ENCODE data around the gene PDLIM5.
A peak's percentile ranks its signal among the peaks of the same experiment; 100 is the strongest.

PDLIM5 gene

DNA sequence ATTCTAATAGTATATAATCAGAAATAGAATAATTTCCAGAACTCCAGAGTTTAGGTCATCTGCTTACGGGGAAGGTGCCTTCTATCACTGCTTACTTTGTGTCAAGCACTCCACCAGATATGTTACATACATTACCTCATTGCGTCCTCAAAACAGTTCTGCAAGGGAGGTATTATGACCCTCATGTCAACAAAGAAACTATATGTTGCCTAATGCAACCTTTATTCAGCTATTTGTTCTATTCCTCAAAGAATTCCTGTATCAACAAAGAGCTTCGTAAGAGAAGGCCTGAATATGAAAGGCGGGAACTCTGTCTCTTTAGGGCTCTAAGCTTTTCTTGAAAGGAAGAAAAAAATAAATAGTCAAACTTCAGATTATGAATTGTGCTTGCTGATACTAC, 114.7 kb downstream of the PDLIM5 start:
- DNase-seq = no peak

DNA sequence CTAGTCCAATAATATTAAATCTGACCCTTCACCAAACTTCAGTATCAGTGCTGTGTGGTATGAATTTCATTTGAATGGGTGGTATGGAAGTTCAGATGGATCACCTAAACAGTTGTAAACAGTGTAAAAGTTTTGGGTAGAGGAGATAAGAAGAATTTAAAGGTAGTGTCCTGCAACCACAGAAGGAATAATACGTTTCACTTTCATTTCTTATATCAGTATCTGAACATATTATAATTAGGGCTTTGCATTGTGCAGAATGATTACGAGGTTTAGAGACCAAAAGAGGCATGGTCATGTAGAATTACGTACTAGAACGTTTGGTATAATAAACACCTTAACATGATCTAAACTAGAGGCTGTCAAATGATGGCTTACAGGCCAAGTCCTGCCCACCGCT, 116.1 kb downstream of the PDLIM5 start:
- DNase-seq = no peak

DNA sequence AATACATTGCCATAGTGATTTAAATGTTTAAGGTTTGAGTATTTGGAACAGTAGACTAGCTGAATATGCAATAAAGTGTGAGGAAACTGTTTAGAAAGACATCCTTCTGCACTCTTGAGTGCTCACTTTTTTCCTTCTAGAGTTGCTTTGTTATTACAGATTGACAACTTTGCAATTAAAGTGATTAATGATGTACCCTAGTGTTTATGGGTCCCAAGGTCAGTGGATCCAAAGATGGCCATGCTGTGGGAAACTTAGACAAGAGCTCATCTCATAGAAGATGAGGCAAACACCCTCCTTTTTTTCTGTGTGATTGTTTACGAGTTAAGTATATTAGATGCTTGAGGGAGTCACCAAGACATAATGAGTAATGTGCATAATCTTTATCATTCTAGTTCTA, 118.8 kb downstream of the PDLIM5 start:
- no peak for DNase-seq

DNA sequence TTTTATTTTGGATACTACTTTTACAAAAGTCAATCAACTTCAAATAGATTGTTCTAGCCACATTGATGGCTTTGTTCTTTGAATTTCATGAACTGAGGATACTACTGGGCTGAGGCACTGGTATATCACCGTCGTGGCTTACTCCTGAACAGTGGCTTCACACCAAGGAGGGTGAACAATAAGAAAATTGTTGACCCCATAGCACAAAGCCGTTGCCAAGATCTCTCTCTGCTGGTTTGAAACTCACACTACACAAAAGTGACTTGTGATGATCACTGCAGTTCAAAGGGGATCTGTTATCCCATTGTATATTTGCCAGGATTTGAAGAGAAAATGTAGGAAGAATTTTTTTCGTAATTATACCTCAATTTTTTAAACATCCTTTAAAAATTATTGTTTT, 119.6 kb downstream of the PDLIM5 start:
- DNase-seq = no peak

DNA sequence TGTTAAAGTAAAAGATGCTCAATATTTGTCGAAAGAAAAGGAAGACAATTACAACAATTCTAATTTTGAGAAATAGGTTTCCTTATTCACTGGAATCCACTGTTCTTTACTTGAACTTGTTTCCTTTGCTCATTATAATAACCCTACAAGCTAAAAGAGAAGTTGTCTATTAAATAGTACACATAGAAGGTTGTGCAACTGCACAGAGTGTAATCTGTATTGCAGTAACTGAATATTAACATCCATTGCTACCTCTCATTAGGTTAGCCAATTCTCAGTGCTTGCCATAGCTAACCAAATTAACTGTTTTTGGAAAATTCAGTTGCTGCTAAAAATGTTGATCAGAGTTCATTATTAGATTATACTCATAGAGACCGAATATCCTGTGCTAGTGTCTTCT, 120.0 kb downstream of the PDLIM5 start:
- DNase-seq = no peak

DNA sequence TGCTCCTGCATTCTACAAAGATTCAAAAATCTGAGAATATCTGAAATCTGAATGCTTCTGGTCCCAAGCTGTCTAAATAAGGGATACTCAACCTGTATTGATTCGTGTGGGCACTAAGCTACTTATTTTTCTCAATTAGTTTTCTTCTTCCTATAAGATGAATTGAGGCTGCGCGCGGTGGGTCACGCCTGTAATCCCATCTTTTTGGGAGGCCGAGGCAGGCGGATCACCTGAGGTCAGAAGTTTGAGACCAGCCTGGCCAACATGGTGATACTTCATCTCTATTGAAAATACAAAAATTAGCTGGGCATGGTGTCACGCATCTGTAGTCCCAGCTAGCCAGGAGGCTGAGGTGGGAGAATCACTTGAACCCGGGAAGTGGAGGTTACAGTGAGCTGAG, 122.3 kb downstream of the PDLIM5 start:
- DNase-seq = no peak

DNA sequence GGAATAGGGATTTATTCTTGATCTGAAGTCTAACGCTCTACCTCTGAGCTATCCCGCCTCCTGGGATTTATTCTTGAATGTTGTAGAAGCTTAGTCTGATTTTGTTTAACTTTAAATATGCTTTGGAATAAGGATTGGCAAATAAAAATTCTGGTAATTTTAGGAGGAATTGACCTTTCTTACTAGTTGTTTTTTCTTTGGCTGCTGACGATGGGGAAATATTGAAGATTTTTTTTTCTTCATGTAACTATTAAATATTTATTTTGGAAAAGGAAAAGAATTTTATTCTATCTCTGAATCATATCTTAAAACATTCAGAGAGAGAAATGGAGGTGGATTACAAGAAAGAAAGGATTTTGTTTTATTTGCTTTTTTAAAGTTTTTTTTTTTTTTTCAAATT, 122.9 kb downstream of the PDLIM5 start:
- DNase-seq = no peak

DNA sequence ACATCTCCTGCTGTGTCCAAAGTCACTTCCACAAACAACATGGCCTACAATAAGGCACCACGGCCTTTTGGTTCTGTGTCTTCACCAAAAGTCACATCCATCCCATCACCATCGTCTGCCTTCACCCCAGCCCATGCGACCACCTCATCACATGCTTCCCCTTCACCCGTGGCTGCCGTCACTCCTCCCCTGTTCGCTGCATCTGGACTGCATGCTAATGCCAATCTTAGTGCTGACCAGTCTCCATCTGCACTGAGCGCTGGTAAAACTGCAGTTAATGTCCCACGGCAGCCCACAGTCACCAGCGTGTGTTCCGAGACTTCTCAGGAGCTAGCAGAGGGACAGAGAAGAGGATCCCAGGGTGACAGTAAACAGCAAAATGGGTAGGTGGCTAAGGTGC, 123.9 kb downstream of the PDLIM5 start:
- no peak for DNase-seq

DNA sequence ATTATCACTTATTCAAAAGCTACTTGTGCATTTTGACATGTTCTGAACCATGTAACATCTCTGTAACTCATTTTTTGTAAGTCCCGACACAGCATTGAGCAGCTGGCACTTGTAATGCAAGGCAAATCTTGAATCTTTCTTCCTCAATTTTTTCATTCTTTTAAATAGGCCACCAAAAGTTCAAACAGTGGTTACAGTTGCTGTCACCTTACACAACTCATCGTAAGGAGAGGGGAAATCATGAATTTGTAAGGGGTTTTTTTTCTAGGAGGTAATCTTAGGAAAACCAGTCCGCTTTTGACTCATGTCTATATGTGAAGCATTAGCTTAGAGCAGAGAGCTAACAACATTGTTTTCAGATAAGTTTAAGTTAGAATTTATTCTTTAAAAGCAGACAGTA, 124.5 kb downstream of the PDLIM5 start:
- DNase-seq = no peak

DNA sequence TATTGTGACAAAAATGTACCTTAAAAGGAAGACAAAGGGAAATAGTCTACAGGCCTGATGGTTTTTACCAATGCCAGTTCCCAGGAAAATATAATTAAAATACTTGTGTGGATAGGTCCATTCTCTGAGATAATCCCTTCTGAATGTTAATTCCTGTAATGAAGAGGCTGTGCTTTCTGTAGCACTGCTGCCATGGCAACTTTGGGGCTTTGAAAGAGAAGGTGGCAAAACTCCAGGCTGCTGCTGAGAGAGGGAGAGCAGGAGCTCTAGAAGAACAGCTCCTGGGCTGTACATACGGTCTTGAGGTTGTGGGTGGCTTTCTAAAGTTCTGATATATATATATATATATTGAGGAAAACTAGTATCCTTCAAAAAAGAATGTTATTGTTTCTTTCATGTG, 125.4 kb downstream of the PDLIM5 start:
- no peak for DNase-seq

DNA sequence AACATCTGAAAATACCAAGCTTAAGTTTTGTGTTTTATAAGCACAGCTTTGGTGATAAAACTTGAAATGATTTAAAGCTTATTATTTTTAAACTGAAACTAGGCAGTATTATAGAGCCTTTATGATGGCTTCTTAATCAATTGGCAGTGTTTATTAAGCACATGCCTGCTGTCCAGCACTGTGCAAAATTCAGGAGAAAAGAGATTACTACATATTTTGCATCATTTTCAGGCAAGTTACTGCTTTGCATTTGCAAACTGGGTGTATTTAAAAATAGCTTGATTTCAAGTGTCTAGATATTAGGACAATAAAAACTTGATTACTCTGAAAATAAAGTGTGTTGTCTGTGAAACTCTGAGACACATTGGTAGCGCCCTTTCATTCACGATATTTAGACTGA, 126.5 kb downstream of the PDLIM5 start:
- no peak for DNase-seq

DNA sequence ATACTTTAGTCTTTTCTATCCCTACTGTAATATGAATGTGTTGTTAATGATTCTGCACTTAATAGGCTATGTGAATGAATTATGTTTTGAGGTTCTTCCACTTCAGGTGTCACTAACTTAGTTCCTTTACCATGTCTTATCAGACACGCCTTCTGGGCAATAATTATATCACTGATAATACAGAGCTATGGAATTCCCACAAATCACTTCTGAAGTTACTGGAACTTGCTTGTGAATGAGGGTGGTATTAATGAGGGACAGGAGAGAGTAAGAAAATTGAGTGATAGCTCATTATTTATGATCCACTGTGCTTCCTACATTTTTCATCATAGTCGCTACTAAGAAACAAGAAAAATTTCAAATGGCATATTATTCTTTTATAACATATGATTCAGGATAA, 130.0 kb downstream of the PDLIM5 start:
- no peak for DNase-seq

DNA sequence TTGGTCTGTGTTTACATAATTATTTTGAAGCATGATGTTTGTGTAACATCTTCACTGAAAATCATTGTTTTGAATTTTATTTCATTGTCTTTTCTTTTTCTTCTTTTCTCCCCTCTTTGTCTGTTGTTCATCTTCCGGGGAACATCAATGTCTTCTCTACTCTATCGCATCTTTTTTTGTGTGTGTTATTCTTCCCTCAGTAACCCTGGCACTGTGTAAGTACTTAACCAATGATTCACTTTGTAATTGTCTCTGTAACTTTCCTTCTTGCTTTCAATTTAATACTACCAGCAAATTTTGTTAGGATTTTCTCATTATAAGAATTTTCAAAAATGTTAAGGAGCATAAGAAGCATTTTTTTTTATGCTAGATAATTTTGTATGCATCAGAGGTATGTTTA, 130.8 kb downstream of the PDLIM5 start:
- no peak for DNase-seq

DNA sequence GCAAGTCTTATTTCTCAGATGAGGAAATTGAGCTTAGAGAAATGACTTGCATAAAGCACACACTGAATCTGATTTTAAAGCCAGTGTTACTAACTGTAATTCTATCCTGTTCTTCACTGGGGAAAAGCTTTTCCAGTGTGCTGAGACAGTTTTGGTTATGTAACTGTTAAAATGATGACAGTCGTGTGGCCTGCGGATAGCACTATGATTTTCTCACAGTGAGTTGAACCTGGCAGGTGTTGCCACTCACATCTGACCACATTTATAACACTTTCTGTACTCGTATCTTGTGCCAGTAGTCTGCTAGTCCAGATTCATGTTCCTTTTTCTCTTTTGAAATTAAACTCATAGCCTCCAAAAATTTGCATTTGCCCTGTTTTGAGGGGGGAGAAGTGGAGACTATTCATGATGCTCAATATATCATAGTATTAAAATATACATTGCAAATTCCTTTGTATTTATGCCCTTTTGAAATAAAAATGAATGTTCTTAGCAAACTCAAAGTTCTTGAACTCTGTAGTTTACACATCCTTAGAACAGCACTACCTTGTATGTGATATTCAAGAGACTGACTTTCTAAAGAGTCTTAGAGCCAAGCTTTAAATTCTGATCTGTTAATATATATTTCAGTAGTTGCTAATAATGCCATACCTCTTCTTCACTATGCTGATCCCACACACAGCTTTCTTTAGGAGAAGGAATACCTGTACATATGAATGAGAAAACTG, 132.3 kb downstream of the PDLIM5 start:
- no peak for DNase-seq

DNA sequence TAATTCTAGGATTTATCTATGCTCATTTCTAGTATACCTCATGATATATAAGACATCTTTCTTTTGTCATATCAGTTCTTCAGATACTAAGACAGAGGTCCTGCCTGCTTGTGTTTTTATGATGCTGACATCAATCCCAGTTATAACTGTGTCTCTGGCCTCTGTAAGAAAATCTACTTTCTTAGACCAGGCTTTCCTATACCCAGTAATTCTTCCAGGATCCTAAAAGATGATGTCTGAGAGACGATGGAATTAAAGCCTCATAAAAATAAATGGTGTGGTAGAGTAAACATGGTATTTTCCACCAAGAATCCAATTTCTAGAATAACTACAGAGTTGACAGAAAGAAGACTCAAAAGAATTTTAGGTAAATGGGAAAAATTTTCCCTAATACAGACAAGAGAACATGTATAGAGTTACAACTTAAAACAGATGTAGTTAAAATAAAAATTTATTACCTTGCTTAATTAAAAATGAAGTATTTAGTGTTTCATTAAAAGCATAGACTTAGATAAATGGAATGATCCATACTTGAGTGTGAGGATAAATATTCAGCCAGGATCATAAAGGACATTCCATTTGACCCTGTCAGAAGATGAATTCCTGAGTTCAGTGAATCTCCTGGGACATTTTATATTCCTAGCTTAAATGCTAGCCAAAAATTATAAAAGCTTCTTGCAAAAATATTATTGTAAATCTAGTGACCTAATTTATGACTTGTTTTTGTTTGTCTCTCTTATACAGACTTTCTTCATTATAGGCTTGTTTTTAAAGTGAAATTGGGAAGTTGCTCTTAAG, 137.4 kb downstream of the PDLIM5 start:
- no peak for DNase-seq

DNA sequence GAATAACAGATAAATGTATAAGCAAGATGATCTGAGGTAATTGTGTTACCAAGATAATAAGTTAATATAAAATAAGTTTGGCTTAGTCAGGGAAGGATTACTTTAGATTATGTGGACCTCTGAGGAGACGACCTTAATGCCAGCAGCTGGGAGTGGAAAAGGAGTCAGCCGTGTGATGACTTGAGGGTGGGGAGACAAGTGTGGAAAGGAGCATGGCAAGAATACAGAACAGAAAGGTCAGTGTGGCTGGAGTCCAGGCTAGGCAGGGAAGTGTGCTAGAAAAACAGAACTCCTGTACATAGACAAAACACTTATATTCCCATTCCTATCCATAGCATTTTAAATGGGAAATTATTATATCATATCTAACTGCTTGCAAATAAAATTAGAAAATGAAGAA, 138.8 kb downstream of the PDLIM5 start:
- DNase-seq = no peak

DNA sequence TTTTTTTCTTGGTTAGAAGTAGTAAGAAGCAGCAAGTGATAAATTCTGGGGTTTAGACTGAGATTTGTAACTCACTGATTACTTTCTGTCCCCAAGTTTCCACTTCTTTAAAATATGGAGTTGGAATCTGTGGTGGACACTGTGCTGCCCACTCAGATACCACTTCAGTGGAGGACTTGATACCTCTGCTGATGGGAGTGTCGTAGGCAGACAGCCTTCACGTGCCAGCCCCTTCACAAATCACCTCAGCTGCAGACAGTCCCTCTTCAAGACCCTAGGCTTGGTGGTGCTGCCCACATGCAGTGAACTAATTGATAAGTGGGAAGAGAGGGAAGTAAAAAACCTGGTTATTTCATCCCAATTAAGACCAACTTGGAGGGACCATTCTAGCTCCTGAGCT, 139.5 kb downstream of the PDLIM5 start:
- no peak for DNase-seq

DNA sequence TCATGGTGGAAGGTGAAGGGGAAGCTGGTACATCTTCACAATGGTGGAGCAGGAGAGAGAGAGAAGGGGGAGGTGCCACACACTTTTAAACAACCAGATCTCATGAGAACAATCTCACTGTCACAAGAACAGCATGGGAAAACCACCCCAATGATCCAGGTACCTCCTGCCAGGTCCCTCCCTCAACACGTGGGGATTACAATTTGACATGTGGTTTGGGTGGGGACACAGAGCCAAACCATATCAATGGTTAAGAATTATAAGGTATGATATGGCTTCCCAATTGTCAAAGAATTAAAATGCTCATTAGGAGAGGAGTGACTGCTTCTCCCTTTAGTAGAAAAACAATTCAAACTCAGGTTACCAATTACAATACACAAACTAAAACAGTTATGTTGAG, 143.3 kb downstream of the PDLIM5 start:
- DNase-seq = no peak

DNA sequence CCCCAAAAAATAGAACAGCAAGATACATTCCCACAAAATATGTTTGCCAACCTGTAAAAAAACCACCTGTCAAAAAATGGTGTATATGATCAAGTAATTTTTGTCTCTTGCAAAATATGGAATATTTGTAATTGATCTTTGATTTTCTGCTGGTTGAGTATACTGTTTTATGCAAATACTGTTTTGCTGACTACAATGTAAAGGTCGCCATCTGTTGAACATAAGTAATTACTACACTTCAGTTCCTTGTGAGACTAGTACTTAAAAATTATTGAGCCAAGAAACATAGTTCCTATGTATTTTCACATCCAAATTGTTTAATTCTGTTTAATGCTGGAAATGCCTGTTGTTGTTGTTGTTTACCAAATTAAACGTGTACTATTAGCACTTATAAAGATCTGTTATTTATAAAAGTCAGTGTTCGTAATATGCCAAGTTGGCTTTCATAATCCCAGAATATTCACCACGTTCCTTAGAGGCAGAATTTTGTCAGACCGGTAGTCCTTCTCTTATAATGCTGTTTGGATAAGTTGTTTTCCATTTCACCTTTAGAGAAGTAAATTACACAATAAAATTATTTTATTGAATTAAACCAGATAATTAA, 144.2 kb downstream of the PDLIM5 start:
- DNase-seq = peak; percentile 12

DNA sequence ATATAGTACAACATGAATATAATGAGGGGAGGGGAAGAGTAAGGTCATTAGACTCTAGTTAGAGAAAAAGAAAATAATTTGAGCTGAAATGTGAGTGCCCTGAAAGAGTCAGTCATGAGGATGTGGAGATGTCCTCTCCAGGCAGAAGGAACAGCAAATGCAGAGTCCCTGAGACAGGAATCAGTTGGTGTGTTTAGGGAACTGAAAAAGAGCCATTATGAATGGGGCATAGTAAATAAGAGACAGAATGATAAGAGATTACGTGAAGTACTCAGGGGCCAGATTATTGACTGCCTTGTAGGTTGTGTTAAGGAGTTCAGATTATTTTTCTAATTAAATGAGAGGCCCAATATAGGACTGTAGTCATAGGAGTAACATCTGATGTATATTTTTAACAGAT, 147.0 kb downstream of the PDLIM5 start:
- no peak for DNase-seq

DNA sequence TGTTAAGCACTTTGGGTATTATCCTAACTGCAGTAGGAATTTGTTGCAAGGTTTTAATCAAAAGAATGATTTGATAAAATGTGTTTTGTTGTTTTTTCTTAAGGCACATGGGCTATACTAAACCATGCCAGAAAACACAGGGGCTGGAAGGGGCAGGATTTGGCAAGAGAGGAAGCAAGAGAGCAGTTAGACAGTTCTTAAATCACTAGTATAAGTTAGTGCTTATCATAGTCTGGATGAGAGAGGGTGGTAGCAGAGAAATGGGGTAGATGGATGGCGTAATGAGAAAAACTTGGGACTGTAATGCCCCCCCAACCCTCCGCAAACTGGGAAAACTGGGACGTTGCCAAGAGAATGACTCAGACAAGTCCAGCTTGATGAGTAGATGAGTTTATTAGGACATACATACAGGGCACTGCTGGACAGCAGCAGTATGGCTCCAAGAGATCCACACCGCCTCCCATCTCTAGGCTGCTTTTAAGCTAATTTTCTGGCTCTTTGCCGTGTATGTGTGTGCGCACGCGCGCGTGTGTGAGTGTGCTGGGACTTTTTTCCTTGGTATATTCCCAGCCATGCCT, 151.5 kb downstream of the PDLIM5 start:
- DNase-seq = no peak

DNA sequence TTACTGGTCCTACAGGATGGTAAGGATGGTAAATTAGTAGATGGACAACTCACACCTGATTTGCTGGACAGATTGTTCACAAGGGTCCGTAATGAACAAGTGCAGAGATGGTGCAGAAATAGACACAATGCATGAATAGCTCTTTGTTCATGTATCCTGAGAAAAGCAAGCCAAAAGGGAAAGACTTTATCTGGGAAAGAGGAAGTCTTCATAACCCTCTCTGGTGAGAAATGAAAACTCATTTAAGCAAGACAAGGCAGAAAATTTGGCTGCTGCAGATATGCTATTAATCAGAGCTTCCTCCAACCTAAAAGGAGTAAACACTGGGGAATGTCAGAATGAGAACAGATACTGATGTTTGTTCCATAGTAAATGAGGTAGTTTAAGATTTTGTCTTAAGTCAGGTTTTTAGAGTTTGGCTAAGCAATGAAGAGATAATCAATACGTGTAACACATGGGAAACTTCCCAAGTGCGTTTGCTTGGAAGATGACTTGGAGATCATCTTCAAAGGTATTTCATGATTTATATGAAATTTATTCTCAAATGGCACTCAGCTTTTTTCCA, 153.6 kb downstream of the PDLIM5 start:
- DNase-seq = no peak

DNA sequence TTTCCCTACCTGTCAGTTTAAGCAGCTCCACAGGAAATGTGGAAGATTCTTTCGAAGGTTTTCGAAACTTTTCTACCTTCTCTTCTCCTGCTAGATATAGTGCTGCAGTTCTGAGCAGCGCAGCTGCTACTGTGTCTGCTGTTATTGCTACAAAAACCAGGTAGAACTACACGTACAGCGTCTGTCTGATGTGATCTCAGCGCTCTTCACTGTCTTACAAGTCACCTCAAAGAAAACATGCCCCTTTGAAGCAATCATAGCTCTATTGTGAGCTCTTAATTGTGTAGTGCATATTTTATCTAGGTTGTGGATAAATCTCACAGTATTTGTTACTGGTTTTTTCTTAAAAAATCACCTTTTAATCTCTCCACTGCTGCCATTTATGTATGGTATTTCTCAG, 158.4 kb downstream of the PDLIM5 start:
- DNase-seq = no peak

DNA sequence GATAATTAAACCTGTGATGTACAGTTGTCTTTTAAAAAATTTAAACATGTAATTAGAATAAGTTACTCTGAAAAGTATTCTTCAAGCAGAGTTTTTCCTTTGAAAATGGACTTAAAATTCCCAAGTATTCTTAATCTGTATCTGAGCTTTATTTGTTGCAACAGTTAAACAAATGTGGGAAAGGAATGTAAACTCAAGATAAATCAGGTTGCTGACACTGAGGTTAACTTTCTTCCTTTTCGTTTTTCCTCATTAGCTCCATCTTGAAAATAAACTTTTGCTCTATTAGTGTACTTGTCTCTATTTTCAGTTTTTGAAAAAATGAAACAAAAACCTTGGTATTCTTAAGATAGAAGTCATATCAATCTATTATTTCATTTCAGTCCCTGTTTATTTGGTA, 161.5 kb downstream of the PDLIM5 start:
- DNase-seq = no peak
